Retina (tissue), 1 donor: ENCODE data around the gene HOXB1.

ENCODE experiments used
- DNase-seq: peaks from one replicate; pipeline ENCODE4 v3.0.0-alpha.2; 2016

Gene HOXB1

GRCh38 chr17:48553826-48554225 is 23.0 kb upstream of the HOXB1 start:
- no peak for DNase-seq

- no peak for DNase-seq
Measured at GRCh38 chr17:48553190-48553547, 22.4 kb upstream of the HOXB1 start.

GRCh38 chr17:48552466-48553189 is 21.8 kb upstream of the HOXB1 start:
- no peak for DNase-seq

DNA sequence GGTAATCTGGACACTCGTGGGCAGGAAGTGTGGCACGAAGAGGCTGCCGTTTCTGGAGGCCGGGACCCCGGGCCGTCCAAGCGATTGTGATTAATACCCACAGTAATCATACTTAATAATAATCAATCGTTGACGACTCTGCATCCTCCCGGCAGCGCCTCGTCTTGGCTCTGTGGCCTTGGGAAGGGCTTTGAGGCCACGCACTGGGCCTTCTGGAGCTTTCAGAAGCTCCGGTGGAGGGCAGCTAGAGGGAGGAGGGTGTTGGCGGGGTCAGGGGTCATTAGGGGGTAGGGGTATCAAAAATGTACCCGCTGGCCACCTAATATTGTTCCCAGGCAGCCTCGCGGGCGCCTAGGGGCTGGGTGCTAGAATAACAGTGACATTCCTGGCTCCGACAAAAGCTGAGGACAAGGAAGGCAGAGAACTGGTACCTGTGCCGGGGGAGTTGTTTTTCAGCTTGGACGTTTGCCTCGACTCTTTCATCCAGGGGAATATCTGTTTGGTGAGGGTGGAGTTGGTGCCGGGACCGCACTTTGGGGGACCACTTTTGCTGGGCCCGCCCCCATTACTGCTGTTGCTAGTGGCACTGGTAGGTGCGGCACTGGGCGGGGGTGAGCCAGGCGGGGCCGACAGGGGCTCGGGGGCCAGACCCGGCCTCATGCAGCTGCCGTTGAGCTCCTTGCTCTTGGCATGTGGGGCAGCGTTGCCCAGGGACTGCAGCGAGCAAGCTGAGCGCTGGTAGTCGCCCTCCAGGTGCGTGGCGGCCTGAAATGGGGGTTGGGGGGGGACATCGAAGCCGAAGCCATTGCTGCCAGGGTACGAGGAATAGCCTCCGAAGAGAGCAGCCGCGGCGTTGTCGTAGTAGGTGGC is 21.0 kb upstream of the HOXB1 start:
- DNase-seq = no peak

DNA sequence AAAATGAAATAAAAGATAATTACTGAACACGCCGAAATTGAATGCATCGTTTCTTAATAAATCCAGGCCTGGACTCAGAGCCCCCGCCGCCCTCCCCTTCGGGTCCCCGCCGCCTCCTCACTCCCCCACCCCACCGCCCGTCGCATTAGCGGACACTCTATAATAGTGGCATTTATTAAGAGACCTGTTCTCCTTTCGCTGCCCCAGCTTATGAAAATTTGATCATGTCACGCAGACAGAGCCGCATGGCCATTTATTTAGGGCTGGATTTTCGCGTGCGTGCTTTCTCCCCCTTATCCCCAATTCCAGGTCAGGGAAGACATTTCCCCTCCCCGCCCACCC is 20.4 kb upstream of the HOXB1 start:
- no peak for DNase-seq

DNA sequence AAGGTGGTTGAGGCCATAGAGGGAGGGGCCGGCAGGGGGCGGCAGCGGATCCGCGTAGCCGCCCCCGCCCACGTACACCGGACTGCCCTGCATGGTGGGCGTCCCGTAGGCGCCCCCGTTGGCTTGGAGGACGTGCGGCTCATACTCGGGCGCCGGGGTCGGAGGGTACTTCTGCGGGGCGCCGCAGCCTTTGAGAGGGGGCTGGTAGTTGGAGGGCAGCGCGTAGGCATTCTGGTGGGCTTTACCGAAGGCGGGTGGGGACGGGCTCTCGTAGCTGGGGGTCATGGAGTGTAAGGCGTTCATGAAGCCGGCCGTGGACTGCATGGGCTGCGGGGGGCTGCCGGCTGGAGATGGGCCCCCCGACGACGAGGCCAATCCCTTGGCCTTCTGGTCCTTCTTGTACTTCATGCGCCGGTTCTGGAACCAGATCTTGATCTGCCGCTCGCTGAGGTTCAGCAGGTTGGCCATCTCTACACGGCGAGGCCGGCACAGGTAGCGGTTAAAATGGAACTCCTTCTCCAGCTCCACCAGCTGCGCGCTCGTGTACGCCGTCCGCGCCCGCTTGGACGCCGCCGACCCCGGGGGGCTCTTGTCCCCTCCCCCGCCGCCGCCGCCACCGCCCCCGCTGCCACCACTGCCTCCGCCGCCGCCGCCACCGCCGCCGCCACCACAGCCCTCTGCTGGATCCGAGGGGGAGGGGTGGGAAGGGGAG is 19.8 kb upstream of the HOXB1 start:
- DNase-seq = no peak

- DNase-seq = no peak
Measured at GRCh38 chr17:48549914-48550501, 19.2 kb upstream of the HOXB1 start.

GRCh38 chr17:48549281-48549630 is 18.4 kb upstream of the HOXB1 start:
- peak; percentile 34 for DNase-seq

- DNase-seq = peak; percentile 31
Measured at GRCh38 chr17:48548523-48549280, 17.9 kb upstream of the HOXB1 start.

DNA sequence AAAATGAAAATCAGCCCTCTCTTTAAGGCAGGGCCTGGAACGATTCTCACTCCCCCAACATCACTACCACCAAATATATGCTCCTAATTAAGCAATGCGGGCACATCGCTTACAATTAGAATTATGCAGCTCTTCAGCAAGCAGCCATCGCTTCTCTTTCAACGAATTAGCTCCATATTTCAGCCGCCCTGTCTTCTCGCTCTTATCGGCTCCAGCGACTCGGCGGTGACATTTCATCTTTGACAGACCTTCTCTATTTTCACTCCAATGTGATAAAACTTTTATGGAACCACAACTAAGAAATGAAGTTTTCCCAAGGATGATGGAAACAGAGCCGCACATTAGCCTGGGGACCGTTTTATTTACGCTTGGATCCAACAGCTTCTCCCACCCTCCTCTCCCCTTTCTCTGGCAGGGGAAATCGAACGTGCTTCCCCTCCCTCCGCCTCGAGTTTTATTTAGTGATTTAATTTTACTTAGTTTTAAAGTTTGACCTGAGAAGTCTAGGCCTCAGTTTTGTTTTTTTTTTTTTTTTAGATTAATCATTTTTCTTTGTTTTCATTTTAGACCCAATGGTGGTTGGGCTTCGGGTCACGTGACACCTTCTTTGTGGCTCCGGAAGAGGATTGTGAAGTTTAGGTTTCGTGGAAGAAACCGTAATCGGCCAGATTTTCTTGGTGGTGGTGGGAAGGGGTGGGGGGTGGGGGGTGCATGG is 17.2 kb upstream of the HOXB1 start:
- DNase-seq = no peak

DNA sequence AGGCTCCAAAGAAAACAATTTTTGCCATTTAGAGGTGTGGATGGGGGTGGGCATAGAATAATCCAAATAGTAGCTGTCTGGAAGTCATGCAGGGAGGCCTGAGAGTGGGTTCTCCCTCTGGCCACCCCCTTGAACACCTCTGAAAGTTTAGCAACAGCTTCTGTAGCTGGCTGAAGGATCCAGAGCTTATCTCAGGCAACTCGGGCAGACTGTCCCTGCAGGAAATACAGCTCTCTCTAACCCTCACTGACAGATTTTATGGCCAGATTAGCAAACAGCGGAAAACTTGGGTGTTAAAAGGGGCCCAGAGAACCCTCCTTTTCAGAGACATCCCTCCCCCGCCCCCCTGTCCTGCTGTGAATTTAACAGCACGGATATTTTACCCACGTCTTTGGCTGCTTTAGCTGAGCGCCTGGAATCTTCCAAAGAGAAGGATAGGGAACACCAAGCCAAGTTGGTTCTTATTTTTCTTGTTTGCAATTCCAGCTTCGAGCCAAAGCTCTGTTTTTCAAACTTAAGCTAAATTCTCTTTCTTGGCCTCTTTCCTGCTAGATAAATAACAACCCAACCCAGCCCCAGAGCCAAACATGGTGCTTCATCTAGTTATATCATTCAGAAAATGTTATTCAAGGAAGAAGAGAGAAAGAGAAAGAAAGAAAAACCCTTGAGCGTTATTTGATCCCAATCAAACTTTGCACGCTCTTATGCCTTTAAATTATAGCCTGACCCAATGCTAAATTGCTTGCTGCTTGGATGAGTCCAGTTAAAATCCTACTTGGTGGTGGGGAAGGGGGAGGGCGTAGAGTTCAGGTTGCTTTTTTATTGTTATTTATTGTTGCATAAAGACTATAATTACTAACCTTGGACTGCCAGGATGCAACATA is 16.4 kb upstream of the HOXB1 start:
- DNase-seq = peak; percentile 57

GRCh38 chr17:48546137-48546923 is 15.5 kb upstream of the HOXB1 start:
- DNase-seq = peak; percentile 23

DNA sequence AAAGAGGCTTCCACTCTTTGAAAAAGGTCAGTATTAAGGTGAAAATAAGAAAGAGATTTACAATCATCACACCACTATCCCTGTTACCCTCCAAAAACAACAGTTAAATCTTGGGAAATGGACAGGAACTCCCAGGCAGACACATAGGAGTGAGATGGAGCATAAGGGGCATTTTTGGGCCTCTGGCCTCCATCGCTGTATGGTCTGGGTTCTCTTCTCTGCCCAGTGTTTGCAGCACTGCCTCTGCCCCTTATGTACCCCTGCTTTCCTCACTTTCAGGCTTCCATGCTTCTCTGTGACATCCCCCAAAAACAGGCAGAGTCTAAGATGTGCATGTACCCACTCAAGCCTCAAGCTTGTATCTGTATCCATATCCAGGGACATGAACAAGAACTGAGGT is 14.7 kb upstream of the HOXB1 start:
- no peak for DNase-seq

DNA sequence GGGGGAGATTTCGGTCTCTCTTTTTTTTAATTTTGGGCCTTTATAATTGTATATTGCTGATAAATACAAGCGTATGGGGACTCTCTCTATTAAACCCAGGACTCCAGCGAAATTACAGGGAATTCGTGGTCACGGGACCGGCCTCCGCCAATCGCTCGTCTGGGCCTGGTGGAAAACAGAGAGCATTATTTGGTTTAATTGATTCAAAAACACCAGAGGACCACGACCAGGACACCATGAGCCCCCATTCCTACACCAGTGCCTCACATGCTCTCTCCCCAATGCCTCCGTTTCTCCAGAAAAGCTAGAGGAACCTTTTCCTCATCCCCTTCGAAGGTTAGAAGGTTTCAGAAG is 14.2 kb upstream of the HOXB1 start, which contains the start of gene HOXB2:
HOXB2 (minus strand) TSS at position 88 of the 354 bp plus-strand sequence. CDS start 198 bp downstream, outside the sequence.
- peak; percentile 35 for DNase-seq

- peak; percentile 34 for DNase-seq
Measured at GRCh38 chr17:48544349-48545021, 13.7 kb upstream of the HOXB1 start.

- peak; percentile 61 for DNase-seq
Measured at GRCh38 chr17:48543854-48544348, 13.1 kb upstream of the HOXB1 start.

- DNase-seq = peak; percentile 85
Measured at GRCh38 chr17:48543107-48543853, 12.5 kb upstream of the HOXB1 start.

DNA sequence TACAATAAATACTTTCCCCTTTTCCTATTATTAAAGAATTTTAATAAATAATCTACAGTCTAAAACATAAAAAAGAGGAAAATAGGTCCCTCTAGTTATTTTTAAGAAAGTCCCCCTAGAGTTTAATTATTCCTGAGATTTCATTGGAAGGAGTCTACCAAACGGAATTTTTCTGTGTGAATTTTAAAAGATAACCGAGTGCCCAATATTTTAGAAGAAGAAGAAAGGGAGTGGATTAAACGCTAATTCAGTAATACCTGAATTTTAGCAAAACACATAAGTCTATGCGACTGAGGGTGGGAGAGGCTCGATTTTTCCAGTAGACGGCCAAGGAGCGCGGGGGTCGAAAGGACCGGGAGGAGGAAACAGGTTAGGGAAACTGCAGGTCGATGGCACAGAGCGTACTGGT is 11.9 kb upstream of the HOXB1 start:
- no peak for DNase-seq
